ENCODE results near the gene PRKCZ. TPM values are rescaled to one million over a fixed set of nuclear protein-coding genes. Genes with fewer than 3 reads are reported as not detected.

PRKCZ gene
- total RNA-seq, 1 donor from 2014 or later, result 2.5 TPM

DNA sequence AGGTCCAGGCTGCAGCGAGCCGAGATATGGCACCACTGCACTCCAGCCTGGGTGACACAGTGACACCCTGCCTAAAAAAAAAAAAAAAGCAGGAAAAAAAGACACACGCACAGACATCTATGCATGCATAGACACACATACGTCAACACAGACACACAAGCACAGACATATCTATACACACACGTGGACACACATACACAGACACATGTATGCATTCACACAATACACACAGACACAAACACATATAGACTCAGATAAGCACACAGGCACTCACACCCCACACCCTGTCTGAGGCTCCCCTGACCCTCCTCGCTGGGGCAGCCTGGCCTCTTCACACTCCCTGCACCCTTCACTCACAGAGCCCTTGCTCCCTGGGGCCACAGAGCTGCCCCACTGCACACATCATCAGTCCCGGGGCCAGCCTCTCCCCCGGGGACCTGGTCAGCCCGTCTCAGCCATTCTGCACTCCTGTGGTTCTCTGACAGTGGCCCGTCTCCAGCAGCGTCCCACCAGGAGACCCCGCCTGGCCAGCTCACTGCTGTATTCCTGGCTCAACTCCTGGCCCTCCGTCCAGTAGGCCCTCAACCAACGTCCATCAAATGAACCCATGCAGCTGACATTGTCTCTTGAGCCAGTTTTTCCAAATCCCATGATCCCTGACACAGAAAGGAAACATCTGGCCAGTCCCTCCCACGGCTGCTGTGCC lies 4.6 kb upstream of the PRKCZ start:
- Mint-ChIP-seq H3K27me3 (peaks cover 37% of the 10 kb centered on the region), H3K4me3 (peak overlapping the region; percentile 4), H3K27ac (no peak overlapping the region), H3K4me1 (peaks cover 8% of the 10 kb centered on the region), H3K36me3 (ENCODE audit: low read depth) (no peaks in the 10 kb centered on the region), H3K9me3 (no peaks in the 10 kb centered on the region)
- DNase-seq, result no peak
- intact Hi-C loops (cut with micrococcal nuclease), result loop anchor here (2.0 kb wide), 1 partner anchor 85 kb away; no protein-coding TSS in a partner anchor

DNA sequence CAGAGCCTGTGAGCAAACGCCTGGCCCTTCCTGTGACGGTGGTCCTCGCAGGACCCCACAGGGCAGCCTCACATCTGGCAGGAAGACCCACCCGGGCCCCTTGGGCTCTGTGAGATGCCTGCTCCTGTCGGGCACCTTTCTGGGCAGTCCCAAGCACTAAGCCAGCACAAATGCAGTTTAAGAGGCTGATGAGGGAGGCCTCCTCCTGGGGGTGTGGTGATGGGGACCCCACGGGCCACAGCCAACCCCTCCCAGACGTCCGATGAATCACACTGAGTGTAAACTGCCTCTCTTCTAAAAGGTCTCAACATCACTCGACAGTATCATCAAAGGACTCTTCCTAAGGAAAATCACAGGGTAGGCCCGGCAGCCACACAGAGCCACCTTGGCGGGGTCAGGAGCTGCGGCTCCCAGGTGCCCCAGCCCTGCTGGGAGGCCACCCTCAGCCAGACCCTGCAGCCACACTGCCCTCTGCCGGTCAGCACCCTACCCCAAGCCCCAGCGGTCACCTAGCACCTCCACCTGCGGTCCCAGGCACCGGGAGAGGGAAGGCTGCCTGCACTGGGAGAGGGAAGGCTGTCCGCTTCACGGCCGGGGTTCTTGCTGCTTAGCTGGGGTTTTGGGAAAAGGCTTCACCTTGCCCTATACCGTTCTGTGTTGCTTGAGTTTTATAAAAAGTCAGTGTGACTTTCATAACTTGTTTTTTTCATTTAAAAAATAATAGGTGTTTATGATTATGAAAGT lies 3.9 kb upstream of the PRKCZ start:
- Mint-ChIP-seq H3K27ac (no peak overlapping the region), H3K4me1 (peaks cover 8% of the 10 kb centered on the region), H3K9me3 (no peaks in the 10 kb centered on the region), H3K36me3 (ENCODE audit: low read depth) (no peaks in the 10 kb centered on the region), H3K27me3 (peaks cover 37% of the 10 kb centered on the region), H3K4me3 (no peak overlapping the region)
- peak; percentile 83 for DNase-seq
- intact Hi-C loops (cut with micrococcal nuclease), result no loop called here

DNA sequence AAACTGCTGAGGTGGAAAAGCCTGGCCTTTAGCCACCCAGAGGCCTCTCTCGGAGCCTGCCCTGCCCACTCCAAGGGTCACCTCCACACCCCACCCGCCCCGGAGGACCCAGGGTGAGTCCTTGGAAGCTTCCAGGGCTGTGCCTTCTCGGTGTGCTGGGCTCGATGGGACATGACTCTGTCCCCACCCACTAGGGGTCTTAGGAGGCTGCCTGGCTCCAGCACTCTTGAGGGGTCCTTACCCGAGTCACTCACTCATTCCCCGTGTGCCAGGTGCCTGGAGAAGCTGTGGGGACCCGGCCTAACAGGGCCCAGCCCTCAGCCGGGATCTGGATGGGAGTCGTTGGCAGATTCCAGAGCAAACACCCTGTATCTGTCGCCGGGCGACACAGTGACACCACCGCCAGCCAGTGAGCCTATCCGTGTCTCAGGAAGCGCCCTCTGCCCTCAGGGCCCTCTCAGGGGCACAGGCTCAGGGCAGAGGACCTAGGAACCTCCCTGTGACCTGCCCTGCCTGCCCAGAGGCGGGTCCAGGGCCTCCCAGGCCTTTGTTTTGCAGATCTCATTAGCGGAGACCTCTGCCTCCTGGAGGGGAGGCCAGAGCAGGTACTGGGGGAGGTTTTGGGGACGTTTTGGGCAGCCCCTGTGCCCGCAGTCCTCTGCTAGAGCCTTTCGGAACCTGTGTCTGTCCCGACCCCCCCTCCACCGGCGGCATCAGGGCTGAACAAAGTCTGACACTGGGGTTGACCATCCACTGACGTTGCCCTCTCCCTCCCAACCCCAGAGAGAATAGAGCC lies 3.1 kb upstream of the PRKCZ start:
- Mint-ChIP-seq H3K36me3 (ENCODE audit: low read depth) (no peaks in the 10 kb centered on the region), H3K27me3 (peaks cover 42% of the 10 kb centered on the region), H3K27ac (no peak overlapping the region), H3K4me1 (peaks cover 8% of the 10 kb centered on the region), H3K4me3 (no peak overlapping the region), H3K9me3 (no peaks in the 10 kb centered on the region)
- intact Hi-C loops (cut with micrococcal nuclease), result no loop called here
- no peak for DNase-seq

DNA sequence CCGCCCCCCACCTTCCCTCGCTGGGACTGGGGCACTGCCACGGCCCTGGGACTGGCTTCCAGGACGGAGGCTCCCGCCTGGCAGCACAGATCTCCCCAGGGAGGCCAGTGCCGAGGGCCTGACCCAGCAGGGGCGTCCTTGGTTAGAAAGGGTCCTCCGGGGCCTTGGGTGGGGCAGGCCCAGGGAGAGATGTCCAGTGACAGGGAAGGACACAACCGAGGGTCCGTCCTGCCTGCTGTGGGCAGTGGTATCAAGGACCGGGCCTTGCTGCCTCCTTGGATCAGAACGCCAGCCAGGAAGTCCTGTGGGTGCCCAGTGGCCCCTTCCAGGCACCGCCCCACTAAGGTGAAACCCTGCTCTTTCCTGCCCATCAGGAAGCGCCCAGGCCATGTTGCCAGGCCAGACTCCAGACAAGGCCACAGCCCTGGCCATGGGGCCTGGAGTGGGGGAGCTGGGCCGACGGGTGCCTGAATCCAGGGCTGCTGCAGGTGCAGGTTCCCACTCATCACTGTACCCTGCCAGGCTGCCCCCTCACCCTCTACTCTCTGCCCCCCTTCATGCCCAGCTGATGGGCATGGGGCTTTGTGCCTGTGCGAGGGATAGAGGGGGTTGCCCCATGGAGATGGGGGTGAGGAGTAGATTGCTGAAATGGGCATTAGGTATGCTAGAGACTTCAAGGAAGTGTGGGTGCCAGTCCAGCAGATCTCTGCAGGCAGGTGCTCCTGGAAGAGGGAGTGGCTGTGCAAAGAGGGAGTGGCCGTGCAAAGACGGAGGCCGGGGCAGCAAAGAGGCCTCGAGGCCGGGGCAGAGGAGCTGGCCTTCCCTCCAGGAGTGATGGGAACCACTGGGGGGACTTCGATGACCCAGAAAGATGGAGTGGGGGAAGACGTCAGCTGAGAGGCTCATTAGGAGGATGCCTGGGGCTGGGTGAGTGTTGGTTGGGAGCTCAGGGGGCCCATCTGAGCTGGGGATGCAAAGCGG lies 2.2 kb upstream of the PRKCZ start:
- Mint-ChIP-seq H3K36me3 (ENCODE audit: low read depth) (no peaks in the 10 kb centered on the region), H3K27ac (no peak overlapping the region), H3K27me3 (peaks cover 47% of the 10 kb centered on the region), H3K9me3 (no peaks in the 10 kb centered on the region), H3K4me3 (peak overlapping the region; percentile 78), H3K4me1 (peaks cover 8% of the 10 kb centered on the region)
- intact Hi-C loops (cut with micrococcal nuclease), result no loop called here
- DNase-seq, result no peak

DNA sequence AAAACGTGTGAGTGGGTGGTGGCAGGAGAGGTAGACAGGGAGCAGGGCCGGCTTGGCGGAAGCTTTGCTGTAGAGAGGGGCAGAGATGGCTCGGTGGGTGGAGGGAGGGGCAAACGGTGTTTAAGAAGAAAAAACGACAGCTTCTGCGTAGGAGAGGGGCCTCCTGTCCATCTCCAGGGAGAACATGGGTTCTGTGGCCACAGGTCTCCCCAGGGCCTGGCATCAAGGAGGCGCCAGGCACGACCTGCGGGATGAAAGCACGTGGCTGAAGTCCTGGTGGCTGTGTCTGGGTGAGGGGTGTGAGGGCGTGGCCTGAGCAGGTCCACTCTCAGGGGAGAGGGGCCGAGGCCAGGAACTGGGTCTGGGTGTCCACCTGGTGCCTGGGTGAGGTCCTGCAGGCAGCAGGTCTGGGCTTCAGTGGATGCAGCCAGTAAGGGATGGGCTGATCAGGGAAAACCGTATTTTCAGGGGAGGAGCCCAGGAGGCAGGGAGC lies 940 bp upstream of the PRKCZ start:
- Mint-ChIP-seq H3K9me3 (no peaks in the 10 kb centered on the region), H3K27me3 (peaks cover 43% of the 10 kb centered on the region), H3K27ac (no peak overlapping the region), H3K36me3 (ENCODE audit: low read depth) (no peaks in the 10 kb centered on the region), H3K4me3 (peak overlapping the region; percentile 78), H3K4me1 (peaks cover 7% of the 10 kb centered on the region)
- DNase-seq, result no peak
- intact Hi-C loops (cut with micrococcal nuclease), result no loop called here

DNA sequence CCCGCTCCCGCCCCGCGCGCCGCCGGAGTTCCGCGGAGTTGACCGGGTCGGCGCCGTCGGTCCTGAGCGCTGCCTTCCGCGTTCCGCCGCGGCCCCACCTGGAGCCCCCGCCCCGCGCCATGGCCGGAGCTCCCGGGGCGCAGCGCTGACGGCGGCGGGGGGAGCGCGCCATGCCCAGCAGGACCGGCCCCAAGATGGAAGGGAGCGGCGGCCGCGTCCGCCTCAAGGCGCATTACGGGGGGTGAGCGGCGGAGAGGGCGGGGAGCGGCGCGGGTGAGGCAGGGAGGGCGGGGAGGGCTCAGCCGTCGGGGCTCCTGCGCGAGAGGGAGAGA lies 216 bp downstream of the PRKCZ start:
- Mint-ChIP-seq H3K4me3 (no peak overlapping the region), H3K27me3 (peaks cover 40% of the 10 kb centered on the region), H3K9me3 (no peaks in the 10 kb centered on the region), H3K4me1 (peaks cover 7% of the 10 kb centered on the region), H3K36me3 (ENCODE audit: low read depth) (no peaks in the 10 kb centered on the region), H3K27ac (no peak overlapping the region)
- no peak for DNase-seq
- intact Hi-C loops (cut with micrococcal nuclease), result no loop called here

DNA sequence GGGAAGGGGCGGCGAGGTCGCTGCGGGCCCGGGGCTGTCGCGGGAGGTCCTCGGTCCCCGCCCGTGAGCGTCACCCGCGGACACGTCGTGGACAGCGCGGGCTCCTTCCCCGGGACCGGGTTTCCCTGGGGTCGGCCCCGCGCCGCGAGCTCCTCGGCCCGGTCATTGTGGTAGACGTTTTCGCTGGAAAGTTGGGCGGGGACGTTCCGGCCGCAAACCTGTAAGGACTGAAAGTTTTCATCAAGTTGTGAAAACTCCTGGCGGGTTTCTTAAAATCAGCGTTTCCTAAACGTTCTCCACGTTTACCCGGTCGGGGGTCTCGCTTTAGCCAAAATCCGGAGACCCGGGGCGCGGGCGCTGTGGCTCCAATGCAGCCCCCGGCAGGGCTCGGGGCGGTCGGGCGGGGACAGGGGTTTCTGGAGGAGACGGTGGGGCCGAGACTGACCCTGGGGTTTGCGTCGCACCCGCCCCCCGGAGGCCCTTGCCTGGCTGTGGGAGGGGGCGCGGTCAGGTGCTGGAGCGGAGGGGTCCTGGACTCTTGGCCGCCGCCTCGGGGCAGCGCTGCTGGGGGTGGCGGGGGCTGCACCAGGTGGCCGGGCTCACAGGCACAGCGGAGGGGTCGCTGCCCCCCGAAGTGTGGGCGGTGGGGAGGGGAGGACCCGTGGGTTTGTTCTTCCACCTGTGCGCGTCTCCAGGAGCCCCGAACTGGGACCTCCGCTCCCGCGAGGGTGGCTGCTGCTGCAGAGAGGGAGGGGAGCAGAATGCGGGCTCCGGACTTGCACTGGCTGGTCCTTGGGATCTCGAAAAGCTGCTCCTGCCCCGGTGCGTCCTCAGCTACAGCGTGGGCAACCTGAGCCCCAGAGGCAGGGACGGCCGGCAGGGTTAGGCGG lies 827 bp downstream of the PRKCZ start:
- no peaks in the 10 kb centered on the region for H3K36me3 Mint-ChIP-seq (ENCODE audit: low read depth)
- intact Hi-C loops (cut with micrococcal nuclease), result no loop called here
- H3K27ac Mint-ChIP-seq, result no peak overlapping the region
- H3K4me1 Mint-ChIP-seq, result peaks cover 7% of the 10 kb centered on the region
- no peak for DNase-seq
- no peaks in the 10 kb centered on the region for H3K9me3 Mint-ChIP-seq
- H3K27me3 Mint-ChIP-seq, result peaks cover 35% of the 10 kb centered on the region
- H3K4me3 Mint-ChIP-seq, result peak overlapping the region; percentile 32

DNA sequence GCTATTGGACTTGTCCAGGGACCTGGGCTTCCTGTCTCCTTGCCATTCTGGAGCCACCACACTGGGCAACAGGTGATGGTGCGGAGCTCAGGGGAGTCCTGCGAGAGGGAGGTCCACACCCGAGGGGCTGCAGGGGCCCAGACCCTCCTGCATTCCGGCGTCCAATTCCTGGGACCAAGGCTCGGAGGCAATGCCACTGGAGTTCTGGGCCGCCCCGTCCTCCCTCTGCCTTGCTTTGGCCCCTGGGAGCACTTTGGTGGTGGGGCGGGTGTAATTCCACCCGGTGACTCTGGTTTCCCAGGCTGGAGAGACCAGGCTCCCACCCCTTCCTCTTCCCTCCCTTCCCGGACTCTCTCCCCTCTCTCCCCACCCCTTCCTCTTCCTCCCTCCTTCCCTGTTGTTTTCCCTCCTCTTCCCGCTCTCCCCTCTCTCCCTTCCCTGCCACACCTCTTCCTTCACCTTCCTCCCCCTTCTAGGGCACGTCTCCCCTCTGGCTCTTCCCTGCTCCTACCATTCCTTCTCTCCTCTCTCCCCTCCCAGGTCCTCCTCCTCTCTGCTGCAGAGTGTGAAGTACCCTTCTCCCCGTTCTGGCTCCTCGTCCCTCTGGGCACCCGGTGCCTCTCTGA lies 2.0 kb downstream of the PRKCZ start:
- intact Hi-C loops (cut with micrococcal nuclease), result no loop called here
- Mint-ChIP-seq H3K27ac (no peak overlapping the region), H3K4me3 (peak overlapping the region; percentile 34), H3K27me3 (peaks cover 30% of the 10 kb centered on the region), H3K36me3 (ENCODE audit: low read depth) (no peaks in the 10 kb centered on the region), H3K9me3 (no peaks in the 10 kb centered on the region), H3K4me1 (peaks cover 7% of the 10 kb centered on the region)
- no peak for DNase-seq

DNA sequence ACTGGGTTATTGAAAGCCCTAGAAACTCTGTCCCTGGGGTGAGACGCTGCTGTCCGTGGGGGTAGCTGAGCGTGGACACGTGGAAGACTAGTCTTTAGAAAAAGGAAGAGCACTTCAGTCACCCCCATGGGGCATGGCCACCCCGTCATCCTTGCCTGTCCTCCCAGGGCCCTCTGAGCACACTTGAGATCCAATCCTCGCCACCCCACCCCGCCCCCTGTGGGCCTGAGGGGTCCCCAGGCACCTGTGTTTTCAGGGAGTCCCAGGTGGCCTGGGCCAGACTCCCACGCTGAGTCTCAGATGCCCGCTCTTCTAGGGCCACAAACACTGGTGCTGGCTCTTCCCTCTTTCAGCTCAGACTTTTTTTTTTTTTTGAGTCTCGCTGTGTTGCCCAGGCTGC lies 2.5 kb downstream of the PRKCZ start:
- intact Hi-C loops (cut with micrococcal nuclease), result no loop called here
- Mint-ChIP-seq H3K36me3 (ENCODE audit: low read depth) (no peaks in the 10 kb centered on the region), H3K4me3 (no peak overlapping the region), H3K27ac (no peak overlapping the region), H3K9me3 (no peaks in the 10 kb centered on the region), H3K4me1 (peaks cover 7% of the 10 kb centered on the region), H3K27me3 (peaks cover 29% of the 10 kb centered on the region)
- no peak for DNase-seq

DNA sequence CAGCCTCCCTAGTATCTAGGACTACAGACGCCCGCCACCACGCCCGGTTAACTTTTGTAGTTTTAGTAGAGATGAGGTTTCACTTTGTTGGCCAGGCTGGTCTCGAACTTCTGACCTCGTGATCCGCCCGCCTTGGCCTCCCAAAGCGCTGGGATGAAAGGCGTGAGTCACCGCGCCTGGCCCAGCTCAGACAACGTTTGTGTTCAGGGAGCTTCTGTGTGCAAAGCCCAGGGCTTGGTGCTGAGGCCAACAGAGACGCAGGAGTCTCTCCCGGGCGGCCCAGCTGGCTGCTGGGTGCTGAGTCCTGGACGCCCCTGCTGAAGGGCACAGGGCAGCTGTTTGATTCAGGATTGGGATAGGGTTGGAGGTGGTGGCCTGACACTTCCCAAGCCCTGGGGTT lies 3.0 kb downstream of the PRKCZ start:
- no peak for DNase-seq
- Mint-ChIP-seq H3K36me3 (ENCODE audit: low read depth) (no peaks in the 10 kb centered on the region), H3K27me3 (peaks cover 26% of the 10 kb centered on the region), H3K4me1 (peaks cover 7% of the 10 kb centered on the region), H3K27ac (no peak overlapping the region), H3K9me3 (no peaks in the 10 kb centered on the region), H3K4me3 (no peak overlapping the region)
- intact Hi-C loops (cut with micrococcal nuclease), result no loop called here

DNA sequence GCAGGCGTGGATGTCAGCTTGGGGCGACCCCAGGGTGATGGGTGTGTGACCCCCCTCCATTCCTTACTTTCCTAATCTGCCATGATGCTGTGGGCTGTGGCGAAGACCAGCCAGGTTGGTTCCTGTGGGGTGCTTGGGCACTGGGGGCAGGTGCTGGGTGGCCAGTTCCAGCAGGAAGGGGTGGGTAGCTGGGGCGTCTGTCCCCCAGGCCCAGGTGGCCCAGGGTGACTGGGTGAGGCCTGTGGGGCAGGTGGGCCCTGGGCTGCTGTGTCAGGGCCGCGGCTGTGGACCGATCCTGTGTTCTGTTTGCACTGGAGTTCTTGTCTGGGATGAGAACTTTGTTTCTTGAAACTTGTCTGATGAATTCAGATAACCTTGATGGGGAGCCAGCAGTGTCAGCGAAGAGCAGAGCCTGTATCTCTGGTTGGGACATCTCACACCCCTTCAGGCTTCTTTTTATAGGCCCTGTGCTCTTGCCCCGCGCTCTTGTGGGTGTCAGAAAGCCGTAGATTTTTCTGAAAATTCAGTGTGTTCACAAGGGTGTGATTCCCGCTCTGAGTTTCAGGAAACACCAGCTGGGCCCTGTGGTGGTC lies 3.7 kb downstream of the PRKCZ start:
- Mint-ChIP-seq H3K27ac (no peak overlapping the region), H3K36me3 (ENCODE audit: low read depth) (no peaks in the 10 kb centered on the region), H3K9me3 (no peaks in the 10 kb centered on the region), H3K4me3 (no peak overlapping the region), H3K4me1 (peaks cover 6% of the 10 kb centered on the region), H3K27me3 (peaks cover 19% of the 10 kb centered on the region)
- DNase-seq, result no peak
- intact Hi-C loops (cut with micrococcal nuclease), result no loop called here

DNA sequence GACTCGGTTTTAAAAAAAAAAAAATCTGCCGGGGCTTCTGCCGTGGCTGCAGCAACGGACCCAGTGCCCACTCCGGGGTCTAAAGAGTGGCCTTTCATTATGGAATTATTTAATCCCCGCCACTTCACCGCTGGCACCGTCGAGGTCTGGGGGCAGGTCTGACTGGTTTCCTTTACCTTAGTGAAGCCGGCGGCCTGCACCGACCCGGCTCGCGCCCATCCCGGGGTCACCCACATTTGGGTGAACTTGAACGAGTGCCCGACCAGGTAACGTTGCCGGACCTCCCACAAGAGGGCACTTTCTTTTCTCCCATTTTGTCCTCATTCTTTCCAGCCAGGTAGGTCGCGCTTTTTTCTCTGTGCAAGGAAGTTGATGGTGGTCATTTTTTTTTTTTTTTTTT lies 4.3 kb downstream of the PRKCZ start:
- no peak for DNase-seq
- Mint-ChIP-seq H3K27ac (no peak overlapping the region), H3K4me1 (no peaks in the 10 kb centered on the region), H3K27me3 (peaks cover 12% of the 10 kb centered on the region), H3K36me3 (ENCODE audit: low read depth) (no peaks in the 10 kb centered on the region), H3K4me3 (no peak overlapping the region), H3K9me3 (no peaks in the 10 kb centered on the region)
- intact Hi-C loops (cut with micrococcal nuclease), result no loop called here
